Measurements from ENCODE around the gene LAD1. TPM values are rescaled to one million over a fixed set of nuclear protein-coding genes. Genes with fewer than 3 reads are reported as not detected.

The LAD1 gene
- total RNA-seq, 5 donors from 2014 or later (not counting 1 experiment from before 2014, with no cell fraction given): 0.53 to 1.7 (median 1.1) TPM; not detected in 2

DNA sequence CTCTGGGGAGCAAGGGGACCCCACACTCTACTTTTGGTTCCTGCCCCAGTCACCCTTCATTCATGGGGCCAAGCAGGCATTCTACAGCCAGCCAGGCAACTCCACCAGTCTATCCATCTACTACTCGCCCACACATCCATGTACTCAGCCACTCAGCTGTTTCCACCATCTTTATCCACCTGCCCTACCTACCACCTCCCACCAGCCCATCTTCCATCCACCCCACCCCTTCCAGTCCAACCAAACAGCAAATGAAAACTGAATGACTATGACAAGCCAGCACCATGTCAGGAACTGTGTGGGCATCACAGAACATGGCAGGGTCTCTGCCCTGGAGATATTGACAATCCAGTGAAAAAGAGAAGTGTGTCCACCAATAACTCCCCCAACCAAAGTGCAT is 7.9 kb downstream of the LAD1 start:
- H3K27me3 ChIP-seq (replicated peaks in 1 of 2; ENCODE audit: control insufficient read depth in 2 of 2, extremely low read depth in 1 of 2, insufficient read depth in 2 of 2, low read length in 1 of 2): peaks cover 0 to 23% of the 10 kb centered on the region in 2 experiments
- H3K4me3 ChIP-seq (ENCODE audit: control insufficient read depth in 1 of 2, extremely low read depth in 1 of 2, low read length in 1 of 2): no peak overlapping the region
- no peaks in the 10 kb centered on the region for H3K4me1 Mint-ChIP-seq
- H3K27ac Mint-ChIP-seq: no peak overlapping the region
- no peak overlapping the region for H3K27ac ChIP-seq (ENCODE audit: low read length)
- ChIA-PET CTCF (no interaction called here), POLR2A (no interaction called here)
- H3K36me3 Mint-ChIP-seq: no peaks in the 10 kb centered on the region
- H3K4me3 Mint-ChIP-seq: no peak overlapping the region
- no peaks in the 10 kb centered on the region for H3K36me3 ChIP-seq (ENCODE audit: control insufficient read depth in 2 of 2, extremely low read depth in 1 of 2, insufficient read depth in 1 of 2, low read length in 1 of 2)
- H3K27me3 Mint-ChIP-seq: peaks cover 28 to 33% of the 10 kb centered on the region in 2 donors
- no peaks in the 10 kb centered on the region for H3K9me3 Mint-ChIP-seq
- DNase-seq: no peak
- no peak for ATAC-seq (replicated peaks in 1 of 4)
- H3K4me1 ChIP-seq (ENCODE audit: control insufficient read depth in 1 of 2, extremely low read depth in 1 of 2, insufficient read depth in 2 of 2, low read length in 2 of 2): no peaks in the 10 kb centered on the region
- WGBS (ENCODE audit: insufficient coverage): 29% methylated on average over 1 of the region's 1 CpG
- H3K9me3 ChIP-seq: no peaks in the 10 kb centered on the region

DNA sequence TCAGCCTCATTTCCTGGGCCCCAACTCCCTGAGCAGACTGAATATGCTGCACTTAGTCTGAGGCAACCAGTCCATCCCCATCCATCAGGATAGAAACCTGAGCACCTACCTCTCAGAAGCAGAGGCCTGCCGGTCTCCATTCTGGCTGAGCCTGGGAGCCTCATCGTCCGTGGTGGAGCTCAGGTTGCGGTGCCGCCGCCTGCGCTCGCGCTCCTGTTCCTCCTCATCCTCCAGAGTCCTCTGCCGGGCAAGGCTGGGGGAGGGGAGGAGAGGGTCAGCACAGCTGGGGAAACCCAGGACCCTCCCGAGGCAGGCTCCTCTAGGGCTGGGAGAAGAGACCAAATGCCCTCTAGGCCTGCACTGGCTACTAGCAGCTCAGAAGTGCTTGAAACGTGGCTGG is 10.1 kb downstream of the LAD1 start:
- no peak overlapping the region for H3K27ac ChIP-seq (ENCODE audit: low read length)
- Mint-ChIP-seq H3K36me3 (no peaks in the 10 kb centered on the region), H3K4me1 (no peaks in the 10 kb centered on the region), H3K27ac (no peak overlapping the region), H3K4me3 (no peak overlapping the region), H3K27me3 (peaks cover 26 to 32% of the 10 kb centered on the region in 2 donors), H3K9me3 (no peaks in the 10 kb centered on the region)
- peaks cover 0 to 25% of the 10 kb centered on the region in 2 experiments for H3K27me3 ChIP-seq (replicated peaks in 1 of 2; ENCODE audit: control insufficient read depth in 2 of 2, extremely low read depth in 1 of 2, insufficient read depth in 2 of 2, low read length in 1 of 2)
- no peak overlapping the region for H3K4me3 ChIP-seq (ENCODE audit: control insufficient read depth in 1 of 2, extremely low read depth in 1 of 2, low read length in 1 of 2)
- no peak for DNase-seq
- 74% methylated on average over 2 of the region's 12 CpGs for WGBS (ENCODE audit: insufficient coverage)
- H3K4me1 ChIP-seq (ENCODE audit: control insufficient read depth in 1 of 2, extremely low read depth in 1 of 2, insufficient read depth in 2 of 2, low read length in 2 of 2): no peaks in the 10 kb centered on the region
- no peaks in the 10 kb centered on the region for H3K9me3 ChIP-seq
- H3K36me3 ChIP-seq (ENCODE audit: control insufficient read depth in 2 of 2, extremely low read depth in 1 of 2, insufficient read depth in 1 of 2, low read length in 1 of 2): no peaks in the 10 kb centered on the region
- no peak for ATAC-seq (replicated peaks in 1 of 4)
- CTCF ChIA-PET: no interaction called here
- POLR2A ChIA-PET: no interaction called here

DNA sequence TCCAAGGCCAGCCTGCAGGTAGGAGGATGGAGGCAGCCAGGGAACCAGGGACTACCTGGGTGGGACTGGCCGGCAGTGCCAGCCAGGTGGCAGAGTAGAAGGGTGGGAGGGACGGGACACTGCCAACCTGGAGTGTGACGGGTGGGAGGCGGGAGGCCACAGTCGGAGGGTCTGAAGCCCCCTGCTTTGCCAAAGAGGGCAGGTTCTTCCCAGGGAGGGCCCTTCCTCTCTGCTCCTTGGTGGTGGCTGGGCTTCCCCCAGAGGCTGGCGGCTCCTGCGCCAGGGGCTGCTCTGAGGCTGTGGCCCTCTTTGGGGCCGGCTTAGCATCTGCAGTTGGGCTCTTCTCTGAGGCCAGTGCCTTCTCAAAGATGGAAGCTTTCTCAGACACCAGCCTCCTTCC is 12.9 kb downstream of the LAD1 start:
- ChIA-PET POLR2A (no interaction called here), CTCF (no interaction called here)
- Histone ChIP-seq H3K4me1 (ENCODE audit: control insufficient read depth in 1 of 2, extremely low read depth in 1 of 2, insufficient read depth in 2 of 2, low read length in 2 of 2) (no peaks in the 10 kb centered on the region), H3K27me3 (replicated peaks in 1 of 2; ENCODE audit: control insufficient read depth in 2 of 2, extremely low read depth in 1 of 2, insufficient read depth in 2 of 2, low read length in 1 of 2) (peaks cover 0 to 37% of the 10 kb centered on the region in 2 experiments), H3K27ac (ENCODE audit: low read length) (no peak overlapping the region), H3K9me3 (no peaks in the 10 kb centered on the region), H3K4me3 (ENCODE audit: control insufficient read depth in 1 of 2, extremely low read depth in 1 of 2, low read length in 1 of 2) (no peak overlapping the region), H3K36me3 (ENCODE audit: control insufficient read depth in 2 of 2, extremely low read depth in 1 of 2, insufficient read depth in 1 of 2, low read length in 1 of 2) (no peaks in the 10 kb centered on the region)
- ATAC-seq (replicated peaks in 1 of 4): no peak
- Mint-ChIP-seq H3K4me1 (no peaks in the 10 kb centered on the region), H3K27ac (no peak overlapping the region), H3K36me3 (no peaks in the 10 kb centered on the region), H3K9me3 (no peaks in the 10 kb centered on the region), H3K4me3 (no peak overlapping the region), H3K27me3 (peaks cover 15 to 26% of the 10 kb centered on the region in 2 donors)
- DNase-seq: no peak
- WGBS (ENCODE audit: insufficient coverage): 84% methylated on average over 8 of the region's 8 CpGs

DNA sequence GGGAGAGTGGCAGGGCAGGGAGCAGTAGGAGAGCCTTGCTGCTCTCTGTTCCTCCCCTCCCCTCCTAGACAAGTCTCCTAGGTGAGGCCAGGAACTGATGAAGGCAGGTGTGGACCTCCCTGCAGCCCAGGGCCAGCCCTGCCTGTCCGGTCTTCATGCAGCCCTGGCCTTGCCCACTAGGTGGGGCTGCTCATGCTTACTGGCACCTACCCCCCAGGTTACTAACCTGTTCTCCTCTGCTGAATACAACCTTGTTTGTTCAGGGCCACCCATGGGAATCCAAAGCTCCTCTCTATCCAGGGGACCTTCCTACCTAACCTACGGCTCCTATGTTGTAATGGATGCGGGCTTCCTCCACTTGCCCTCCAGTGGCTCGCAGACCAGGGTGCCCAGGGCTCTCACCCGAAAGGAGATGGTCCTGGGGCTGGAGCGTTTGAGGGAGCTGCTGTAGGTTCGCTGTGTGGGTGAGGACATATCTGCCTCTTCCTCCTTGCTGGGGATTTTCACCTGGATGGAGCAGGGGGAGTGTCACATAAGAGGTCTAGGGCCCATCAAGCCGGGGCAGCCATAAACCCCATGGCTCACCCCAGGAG is 13.7 kb downstream of the LAD1 start:
- POLR2A ChIA-PET: no interaction called here
- Mint-ChIP-seq H3K36me3 (no peaks in the 10 kb centered on the region), H3K4me1 (no peaks in the 10 kb centered on the region), H3K27me3 (peaks cover 15 to 28% of the 10 kb centered on the region in 2 donors), H3K9me3 (no peaks in the 10 kb centered on the region), H3K27ac (no peak overlapping the region), H3K4me3 (no peak overlapping the region)
- CTCF ChIA-PET: no interaction called here
- Histone ChIP-seq H3K27ac (ENCODE audit: low read length) (no peak overlapping the region), H3K4me3 (ENCODE audit: control insufficient read depth in 1 of 2, extremely low read depth in 1 of 2, low read length in 1 of 2) (no peak overlapping the region), H3K9me3 (no peaks in the 10 kb centered on the region), H3K4me1 (ENCODE audit: control insufficient read depth in 1 of 2, extremely low read depth in 1 of 2, insufficient read depth in 2 of 2, low read length in 2 of 2) (no peaks in the 10 kb centered on the region), H3K36me3 (ENCODE audit: control insufficient read depth in 2 of 2, extremely low read depth in 1 of 2, insufficient read depth in 1 of 2, low read length in 1 of 2) (no peaks in the 10 kb centered on the region), H3K27me3 (replicated peaks in 1 of 2; ENCODE audit: control insufficient read depth in 2 of 2, extremely low read depth in 1 of 2, insufficient read depth in 2 of 2, low read length in 1 of 2) (peaks cover 0 to 34% of the 10 kb centered on the region in 2 experiments)
- peak in 3 of 4 experiments; percentile 41 to 61 (median 55) for ATAC-seq (replicated peaks in 1 of 4)
- peak in 16 of 35 experiments; percentile 1 to 29 (median 13) for DNase-seq
- 51% methylated on average over 4 of the region's 8 CpGs for WGBS (ENCODE audit: insufficient coverage)

DNA sequence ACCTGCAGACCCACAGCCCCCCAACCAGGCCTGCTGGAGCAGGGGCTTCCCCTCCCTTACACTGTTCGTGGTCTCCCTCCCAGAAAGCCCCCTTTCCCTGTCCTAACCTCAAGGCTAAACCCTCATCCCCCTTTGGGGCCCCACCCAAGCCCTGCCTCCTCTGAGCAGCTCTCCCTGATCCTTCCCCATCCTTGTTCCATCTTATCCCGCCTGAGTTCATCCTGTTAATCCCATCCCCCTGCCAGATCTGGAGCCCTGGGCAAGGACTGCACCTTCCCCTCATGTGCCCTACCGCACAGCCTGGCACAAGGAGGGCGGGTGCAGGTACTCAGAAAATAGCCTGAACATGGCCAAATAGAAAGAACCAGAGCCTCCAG is 14.7 kb downstream of the LAD1 start:
- H3K27me3 Mint-ChIP-seq: peaks cover 15 to 28% of the 10 kb centered on the region in 2 donors
- no peak for DNase-seq

DNA sequence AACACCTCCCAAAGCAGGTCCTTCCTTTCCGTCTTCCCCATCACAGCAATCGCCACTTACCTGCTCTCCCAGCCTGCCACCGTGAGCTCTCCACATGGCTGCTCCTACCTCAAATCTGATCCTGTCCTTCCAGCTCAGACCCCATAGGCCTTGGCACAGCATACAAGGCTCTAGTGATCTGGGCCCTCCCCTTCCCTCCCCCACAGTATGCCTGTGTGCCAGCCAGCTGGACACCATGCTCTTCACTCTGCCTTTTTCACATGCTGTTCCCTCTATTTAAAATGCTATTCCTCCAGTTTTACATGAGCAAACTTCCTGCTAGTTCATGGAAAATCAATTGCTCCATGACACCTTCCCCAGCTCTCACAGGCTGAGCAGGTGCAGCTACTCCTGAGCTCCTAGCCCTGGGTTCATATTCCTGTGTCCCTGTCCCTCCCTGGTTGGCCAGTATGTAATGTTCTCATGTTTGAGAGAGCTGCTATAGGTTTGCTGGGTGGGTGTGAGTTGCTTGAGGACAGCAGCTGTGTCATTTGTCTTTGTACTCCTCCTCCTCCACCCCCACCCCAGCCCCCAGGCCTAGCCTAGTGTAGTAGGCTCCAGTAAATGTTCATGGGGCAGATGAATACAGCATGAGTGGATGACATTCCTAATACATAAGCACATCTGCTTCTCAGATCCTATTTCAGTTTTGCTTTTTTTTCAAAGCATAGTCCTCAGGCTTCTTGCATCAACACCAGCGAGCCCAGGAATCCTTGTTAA is 15.3 kb downstream of the LAD1 start:
- no peak for ATAC-seq (replicated peaks in 1 of 4)
- no peaks in the 10 kb centered on the region for H3K9me3 ChIP-seq
- ChIA-PET POLR2A (no interaction called here), CTCF (no interaction called here)
- no peaks in the 10 kb centered on the region for H3K36me3 ChIP-seq (ENCODE audit: control insufficient read depth in 2 of 2, extremely low read depth in 1 of 2, insufficient read depth in 1 of 2, low read length in 1 of 2)
- DNase-seq: no peak
- Mint-ChIP-seq H3K9me3 (no peaks in the 10 kb centered on the region), H3K27me3 (peaks cover 15 to 29% of the 10 kb centered on the region in 2 donors), H3K4me1 (no peaks in the 10 kb centered on the region), H3K4me3 (no peak overlapping the region), H3K27ac (no peak overlapping the region), H3K36me3 (no peaks in the 10 kb centered on the region)
- no peak overlapping the region for H3K4me3 ChIP-seq (ENCODE audit: control insufficient read depth in 1 of 2, extremely low read depth in 1 of 2, low read length in 1 of 2)
- H3K27ac ChIP-seq (ENCODE audit: low read length): no peak overlapping the region
- WGBS (ENCODE audit: insufficient coverage): 85% methylated on average over 4 of the region's 4 CpGs
- H3K4me1 ChIP-seq (ENCODE audit: control insufficient read depth in 1 of 2, extremely low read depth in 1 of 2, insufficient read depth in 2 of 2, low read length in 2 of 2): no peaks in the 10 kb centered on the region
- peaks cover 0 to 35% of the 10 kb centered on the region in 2 experiments for H3K27me3 ChIP-seq (replicated peaks in 1 of 2; ENCODE audit: control insufficient read depth in 2 of 2, extremely low read depth in 1 of 2, insufficient read depth in 2 of 2, low read length in 1 of 2)

More for the DNA sequence above, 14.7 kb downstream of the LAD1 start:
- H3K36me3 ChIP-seq (ENCODE audit: control insufficient read depth in 2 of 2, extremely low read depth in 1 of 2, insufficient read depth in 1 of 2, low read length in 1 of 2): no peaks in the 10 kb centered on the region
- H3K27ac ChIP-seq (ENCODE audit: low read length): no peak overlapping the region
- no peaks in the 10 kb centered on the region for H3K4me1 ChIP-seq (ENCODE audit: control insufficient read depth in 1 of 2, extremely low read depth in 1 of 2, insufficient read depth in 2 of 2, low read length in 2 of 2)
- ChIA-PET CTCF (no interaction called here), POLR2A (no interaction called here)
- Mint-ChIP-seq H3K9me3 (no peaks in the 10 kb centered on the region), H3K4me3 (no peak overlapping the region), H3K4me1 (no peaks in the 10 kb centered on the region), H3K27ac (no peak overlapping the region), H3K36me3 (no peaks in the 10 kb centered on the region)
- H3K27me3 ChIP-seq (replicated peaks in 1 of 2; ENCODE audit: control insufficient read depth in 2 of 2, extremely low read depth in 1 of 2, insufficient read depth in 2 of 2, low read length in 1 of 2): peaks cover 0 to 35% of the 10 kb centered on the region in 2 experiments
- no peak overlapping the region for H3K4me3 ChIP-seq (ENCODE audit: control insufficient read depth in 1 of 2, extremely low read depth in 1 of 2, low read length in 1 of 2)
- H3K9me3 ChIP-seq: no peaks in the 10 kb centered on the region
- ATAC-seq (replicated peaks in 1 of 4): no peak
- WGBS (ENCODE audit: insufficient coverage): 43% methylated on average over 4 of the region's 4 CpGs

All from T-cell (primary cell).